ENCODE measurements around the gene PARVB. TPM values are rescaled to one million over a fixed set of nuclear protein-coding genes. Genes with fewer than 3 reads are reported as not detected.

The PARVB gene
- total RNA-seq, 4 donors from 2014 or later: 3.3 to 20.8 (median 11.7) TPM

DNA sequence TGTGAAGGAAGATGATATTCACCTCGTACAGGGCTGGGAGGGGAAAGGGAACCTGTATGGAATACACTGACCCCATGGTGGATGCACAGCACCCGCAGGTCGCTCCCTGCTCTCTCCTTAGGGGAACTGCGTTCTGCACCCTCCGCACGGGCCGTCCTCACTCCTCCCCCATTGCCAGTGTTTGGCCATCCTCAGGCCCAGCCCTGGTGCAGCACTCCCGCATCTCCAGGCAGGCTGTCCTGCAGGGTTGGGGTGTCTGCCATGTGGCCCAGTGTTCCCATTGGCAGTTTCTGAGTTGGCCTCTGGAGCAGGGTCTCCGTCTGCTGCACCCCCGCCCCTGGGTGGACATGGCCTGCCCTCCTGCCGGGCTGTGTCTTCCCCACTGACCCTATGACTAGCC, 137.6 kb downstream of the PARVB start:
- 92 to 96% methylated on average over 7 to 8 of the region's 11 CpGs for WGBS, 2 donors

DNA sequence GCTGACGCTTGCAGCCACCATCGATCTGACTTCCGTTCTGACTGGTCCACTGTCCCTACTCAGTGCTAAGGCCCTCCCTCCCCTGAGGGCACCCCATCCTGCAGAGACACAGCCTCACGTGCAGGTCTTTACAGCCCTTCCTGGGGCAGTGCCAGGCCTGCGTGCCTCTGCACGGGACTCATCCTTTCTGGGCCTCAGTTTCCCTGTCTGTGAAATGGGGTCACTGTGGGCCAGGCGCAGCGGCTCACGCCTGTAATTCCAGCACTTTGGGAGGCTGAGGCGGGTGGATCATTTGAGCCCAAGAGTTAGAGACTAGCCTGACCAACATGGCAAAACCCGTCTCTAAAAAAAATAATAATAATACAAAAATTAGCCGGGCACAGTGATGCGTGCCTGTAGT, 138.9 kb downstream of the PARVB start:
- DNase-seq: no peak
- Histone ChIP-seq H3K27ac (no peak overlapping the region), H3K27me3 (peaks cover 0 to 14% (median 0%) of the 10 kb centered on the region in 4 donors), H3K36me3 (peaks cover 0 to 30% (median 3%) of the 10 kb centered on the region in 3 donors), H3K4me3 (no peak overlapping the region), H3K4me1 (peaks cover 0 to 21% (median 0%) of the 10 kb centered on the region in 3 donors), H3K9me3 (no peaks in the 10 kb centered on the region)
- intact Hi-C loops (cut with DNase I): no loop called here
- WGBS, 2 donors: 85 to 91% methylated on average over 6 of the region's 13 CpGs
- TF ChIP-seq POLR2A (IDR thresholded peaks at IDR 0.05): no peak
- TF ChIP-seq, protein P1, sequence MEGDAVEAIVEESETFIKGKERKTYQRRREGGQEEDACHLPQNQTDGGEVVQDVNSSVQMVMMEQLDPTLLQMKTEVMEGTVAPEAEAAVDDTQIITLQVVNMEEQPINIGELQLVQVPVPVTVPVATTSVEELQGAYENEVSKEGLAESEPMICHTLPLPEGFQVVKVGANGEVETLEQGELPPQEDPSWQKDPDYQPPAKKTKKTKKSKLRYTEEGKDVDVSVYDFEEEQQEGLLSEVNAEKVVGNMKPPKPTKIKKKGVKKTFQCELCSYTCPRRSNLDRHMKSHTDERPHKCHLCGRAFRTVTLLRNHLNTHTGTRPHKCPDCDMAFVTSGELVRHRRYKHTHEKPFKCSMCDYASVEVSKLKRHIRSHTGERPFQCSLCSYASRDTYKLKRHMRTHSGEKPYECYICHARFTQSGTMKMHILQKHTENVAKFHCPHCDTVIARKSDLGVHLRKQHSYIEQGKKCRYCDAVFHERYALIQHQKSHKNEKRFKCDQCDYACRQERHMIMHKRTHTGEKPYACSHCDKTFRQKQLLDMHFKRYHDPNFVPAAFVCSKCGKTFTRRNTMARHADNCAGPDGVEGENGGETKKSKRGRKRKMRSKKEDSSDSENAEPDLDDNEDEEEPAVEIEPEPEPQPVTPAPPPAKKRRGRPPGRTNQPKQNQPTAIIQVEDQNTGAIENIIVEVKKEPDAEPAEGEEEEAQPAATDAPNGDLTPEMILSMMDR (IDR thresholded peaks at IDR 0.05): no peak

More for the DNA sequence above, 137.6 kb downstream of the PARVB start:
- Histone ChIP-seq H3K36me3 (peaks cover 0 to 33% (median 3%) of the 10 kb centered on the region in 3 donors), H3K4me1 (peaks cover 0 to 21% (median 0%) of the 10 kb centered on the region in 3 donors), H3K4me3 (no peak overlapping the region), H3K27ac (no peak overlapping the region), H3K27me3 (peaks cover 0 to 9% (median 0%) of the 10 kb centered on the region in 4 donors), H3K9me3 (no peaks in the 10 kb centered on the region)
- no peak for DNase-seq
- intact Hi-C loops (cut with DNase I): no loop called here
- TF ChIP-seq, protein P1 (IDR thresholded peaks at IDR 0.05): no peak
- no peak for TF ChIP-seq POLR2A (IDR thresholded peaks at IDR 0.05)

DNA sequence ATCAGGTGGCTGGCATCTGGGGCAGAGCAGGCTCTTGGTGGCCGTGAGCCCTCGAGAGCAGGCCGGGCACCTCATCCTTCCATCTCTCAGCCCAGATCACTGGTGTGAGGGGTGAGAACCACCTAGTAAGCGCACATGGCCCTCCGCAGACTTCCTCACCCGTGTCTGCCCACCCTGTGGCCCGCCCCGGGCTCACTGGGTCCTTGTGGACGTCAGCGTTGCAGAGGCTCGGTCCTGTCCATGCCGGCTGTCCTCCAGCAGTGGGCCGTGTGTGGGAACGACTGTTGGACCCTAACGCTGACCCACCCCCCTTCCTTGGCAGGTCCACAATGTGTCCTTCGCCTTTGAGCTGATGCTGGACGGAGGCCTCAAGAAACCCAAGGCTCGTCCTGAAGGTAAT, 139.4 kb downstream of the PARVB start:
- intact Hi-C loops (cut with DNase I): no loop called here
- WGBS, 2 donors: 94% methylated on average over 7 to 8 of the region's 18 CpGs
- Histone ChIP-seq H3K27me3 (peaks cover 0 to 14% (median 0%) of the 10 kb centered on the region in 4 donors), H3K9me3 (no peaks in the 10 kb centered on the region), H3K4me3 (no peak overlapping the region), H3K27ac (no peak overlapping the region), H3K36me3 (peaks cover 0 to 28% (median 3%) of the 10 kb centered on the region in 3 donors), H3K4me1 (peaks cover 0 to 19% (median 0%) of the 10 kb centered on the region in 3 donors)
- TF ChIP-seq, protein P1 (IDR thresholded peaks at IDR 0.05): no peak
- TF ChIP-seq POLR2A (IDR thresholded peaks at IDR 0.05): no peak
- no peak for DNase-seq

DNA sequence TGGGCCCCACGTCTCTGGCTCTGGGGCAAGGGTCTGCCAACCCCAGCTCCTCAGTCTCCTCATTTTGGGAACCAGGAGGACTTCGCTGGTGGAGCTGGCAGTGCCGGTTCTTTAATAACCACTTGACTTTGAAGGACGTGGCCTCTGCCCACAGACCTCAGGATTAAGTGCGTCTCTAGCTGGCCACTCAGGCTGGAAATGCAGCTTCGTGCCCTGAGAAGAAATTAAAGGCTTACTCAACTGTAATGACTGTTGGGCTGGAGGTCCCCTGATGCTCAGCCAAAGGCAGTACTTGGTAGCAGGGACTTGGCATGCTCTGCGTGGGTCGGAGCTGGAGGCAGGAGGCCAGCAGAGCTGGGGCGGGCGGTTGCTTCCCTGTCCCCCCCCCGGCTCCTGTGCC, 139.9 kb downstream of the PARVB start:
- no peak for TF ChIP-seq POLR2A (IDR thresholded peaks at IDR 0.05)
- TF ChIP-seq, protein P1 (IDR thresholded peaks at IDR 0.05): no peak
- H3K27ac ChIP-seq: no peak overlapping the region
- peaks cover 0 to 14% (median 0%) of the 10 kb centered on the region in 3 donors for H3K4me1 ChIP-seq
- intact Hi-C loops (cut with DNase I): no loop called here
- no peak for DNase-seq
- H3K9me3 ChIP-seq: no peaks in the 10 kb centered on the region
- 66% methylated on average over 4 to 7 of the region's 11 CpGs for WGBS, 2 donors
- H3K36me3 ChIP-seq: peaks cover 0 to 33% (median 3%) of the 10 kb centered on the region in 3 donors
- H3K27me3 ChIP-seq: peaks cover 0 to 14% (median 0%) of the 10 kb centered on the region in 4 donors
- no peak overlapping the region for H3K4me3 ChIP-seq

DNA sequence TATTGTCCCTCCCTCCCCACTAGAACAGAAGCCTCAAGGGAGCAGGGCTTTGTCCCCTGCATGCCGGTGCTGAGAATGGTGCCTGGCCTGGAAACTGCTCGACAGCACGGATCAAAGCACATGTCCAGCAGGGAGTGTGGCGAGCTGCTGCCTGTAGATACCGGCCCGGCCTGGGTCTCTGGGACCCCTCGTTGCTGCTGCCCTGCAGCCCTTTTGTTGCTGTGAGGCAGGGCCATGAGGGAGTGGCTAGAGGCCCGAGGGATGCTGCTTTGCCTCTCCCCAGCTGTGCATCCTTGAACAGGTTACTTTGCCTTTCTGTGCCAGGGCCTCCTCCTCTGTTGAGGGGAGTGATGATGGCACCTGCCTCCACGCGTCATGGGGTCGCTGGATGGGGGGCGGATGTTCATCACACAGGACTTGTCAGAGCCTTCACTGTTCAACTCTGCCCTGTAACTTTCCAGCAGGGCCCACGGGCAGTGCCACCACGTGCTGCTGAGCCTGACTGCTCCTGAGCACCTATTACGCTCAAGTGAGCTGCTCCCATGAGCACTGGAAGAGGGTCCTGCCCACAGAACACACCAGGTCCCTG, 141.3 kb downstream of the PARVB start:
- peaks cover 0 to 1% (median 0%) of the 10 kb centered on the region in 3 donors for H3K4me1 ChIP-seq
- TF ChIP-seq, protein P1 (IDR thresholded peaks at IDR 0.05): no peak
- no peak for TF ChIP-seq POLR2A (IDR thresholded peaks at IDR 0.05)
- H3K36me3 ChIP-seq: peaks cover 0 to 38% (median 3%) of the 10 kb centered on the region in 3 donors
- intact Hi-C loops (cut with DNase I): no loop called here
- no peaks in the 10 kb centered on the region for H3K9me3 ChIP-seq
- no peak for DNase-seq
- no peak overlapping the region for H3K27ac ChIP-seq
- H3K4me3 ChIP-seq: no peak overlapping the region
- H3K27me3 ChIP-seq: peaks cover 0 to 12% (median 0%) of the 10 kb centered on the region in 4 donors
- 84 to 92% methylated on average over 4 to 8 of the region's 15 CpGs for WGBS, 2 donors

Data from esophagus squamous epithelium (tissue), 5 donors.